Myometrial cell (primary cell): ENCODE data around the gene SOCS6. TPM values are rescaled to one million over a fixed set of nuclear protein-coding genes. Genes with fewer than 3 reads are reported as not detected.

Source experiments
- total RNA-seq: library from RNA; depleted of rRNA; stranded (reverse); fragments of >200 nt; gene quantifications from 2 replicates; pipeline ENCODE4 v1.2.3, GENCODE V29; 2015

Gene SOCS6, protein sequence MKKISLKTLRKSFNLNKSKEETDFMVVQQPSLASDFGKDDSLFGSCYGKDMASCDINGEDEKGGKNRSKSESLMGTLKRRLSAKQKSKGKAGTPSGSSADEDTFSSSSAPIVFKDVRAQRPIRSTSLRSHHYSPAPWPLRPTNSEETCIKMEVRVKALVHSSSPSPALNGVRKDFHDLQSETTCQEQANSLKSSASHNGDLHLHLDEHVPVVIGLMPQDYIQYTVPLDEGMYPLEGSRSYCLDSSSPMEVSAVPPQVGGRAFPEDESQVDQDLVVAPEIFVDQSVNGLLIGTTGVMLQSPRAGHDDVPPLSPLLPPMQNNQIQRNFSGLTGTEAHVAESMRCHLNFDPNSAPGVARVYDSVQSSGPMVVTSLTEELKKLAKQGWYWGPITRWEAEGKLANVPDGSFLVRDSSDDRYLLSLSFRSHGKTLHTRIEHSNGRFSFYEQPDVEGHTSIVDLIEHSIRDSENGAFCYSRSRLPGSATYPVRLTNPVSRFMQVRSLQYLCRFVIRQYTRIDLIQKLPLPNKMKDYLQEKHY
- 19.9 and 21.6 TPM in 2 replicates for total RNA-seq

DNA sequence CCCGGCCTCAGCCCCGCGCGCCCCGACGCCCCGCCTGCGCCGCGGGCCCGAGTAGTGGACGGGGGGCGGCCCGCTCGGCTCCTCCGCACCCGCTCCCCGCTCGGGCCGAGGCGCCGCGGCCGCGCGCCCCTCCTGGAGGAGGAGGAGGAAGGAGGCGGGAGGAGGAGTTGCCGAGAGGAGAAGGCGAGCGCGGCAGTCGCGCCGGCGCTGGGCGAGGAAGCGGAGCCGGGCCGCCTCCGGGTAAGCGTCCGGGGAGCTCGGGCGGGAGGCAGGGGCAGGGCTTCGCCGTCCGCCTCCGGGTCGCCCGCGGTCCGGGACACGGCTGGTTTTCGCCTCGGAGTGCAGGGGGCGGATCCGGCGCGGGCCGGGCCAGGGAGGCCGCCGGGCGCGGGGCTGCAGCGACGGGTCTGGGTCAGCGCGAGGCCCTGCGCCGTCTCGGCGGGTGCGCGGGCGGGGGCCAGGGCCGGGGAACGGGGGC is at the start of gene SOCS6:
SOCS6 (plus strand) TSS at position 195 of the 478 bp plus-strand sequence. CDS start 35,624 bp downstream, outside the sequence.

Other genes with a start within 250 kb of the SOCS6 start
- 10.3 and 10.4 TPM in 2 replicates for gene RTTN, start 83.4 kb upstream of the SOCS6 start, total RNA-seq